ENCODE measurements around the gene SYVN1. TPM values are rescaled to one million over a fixed set of nuclear protein-coding genes. Genes with fewer than 3 reads are reported as not detected.
"Not testable (repeated sequence)": the region's sequence is repeated elsewhere in the genome, so short reads cannot be mapped to it uniquely, and the experiment has no call there.

SYVN1 gene
- total RNA-seq = 10 to 100 TPM; 27.5 to 29.3 TPM

- peak within 1 kb of the TSS; percentile 98 for H3K4me3 Mint-ChIP-seq
- peak within 1 kb of the TSS; percentile 99 for H3K27ac Mint-ChIP-seq
- H3K27me3 Mint-ChIP-seq = no peaks in the 10 kb centered on the region
- H3K4me1 Mint-ChIP-seq = peaks cover 24% of the 10 kb centered on the region
- peak; percentile 92 for DNase-seq
- peaks cover 6% of the 10 kb centered on the region for H3K36me3 Mint-ChIP-seq
- H3K9me3 Mint-ChIP-seq = no peaks in the 10 kb centered on the region
Measured at GRCh38 chr11:65134240-65134951, at the start of gene SYVN1. Gene SYVN1 (minus strand): TSS chr11:65134519. CDS start chr11:65133601, 918 bp downstream.

- Mint-ChIP-seq H3K27ac (no peak overlapping the region), H3K4me1 (peaks cover 10% of the 10 kb centered on the region), H3K36me3 (no peaks in the 10 kb centered on the region), H3K4me3 (peak overlapping the region; percentile 91), H3K9me3 (no peaks in the 10 kb centered on the region), H3K27me3 (no peaks in the 10 kb centered on the region)
- no peak for DNase-seq
Measured at GRCh38 chr11:65183201-65183891, 49.0 kb upstream of the SYVN1 start.

- no peak for DNase-seq
- peak overlapping the region; percentile 91 for H3K4me3 Mint-ChIP-seq
- peaks cover 10% of the 10 kb centered on the region for H3K4me1 Mint-ChIP-seq
- H3K27me3 Mint-ChIP-seq = no peaks in the 10 kb centered on the region
- H3K27ac Mint-ChIP-seq = peak overlapping the region; percentile 74
- no peaks in the 10 kb centered on the region for H3K36me3 Mint-ChIP-seq
- H3K9me3 Mint-ChIP-seq = no peaks in the 10 kb centered on the region
Measured at GRCh38 chr11:65182258-65183170, 48.2 kb upstream of the SYVN1 start.

GRCh38 chr11:65181569-65182257 lies 47.4 kb upstream of the SYVN1 start, which contains the start of gene CAPN1:
Gene CAPN1 (plus strand): TSS chr11:65181928. CDS start chr11:65182702, 774 bp downstream.
- H3K4me3 Mint-ChIP-seq = peak within 1 kb of the TSS; percentile 91
- no peaks in the 10 kb centered on the region for H3K27me3 Mint-ChIP-seq
- H3K4me1 Mint-ChIP-seq = peaks cover 10% of the 10 kb centered on the region
- H3K9me3 Mint-ChIP-seq = no peaks in the 10 kb centered on the region
- H3K27ac Mint-ChIP-seq = peak within 1 kb of the TSS; percentile 81
- H3K36me3 Mint-ChIP-seq = no peaks in the 10 kb centered on the region
- DNase-seq = peak; percentile 70

GRCh38 chr11:65180877-65181568 lies 46.7 kb upstream of the SYVN1 start:
- Mint-ChIP-seq H3K36me3 (no peaks in the 10 kb centered on the region), H3K27me3 (no peaks in the 10 kb centered on the region), H3K4me1 (peaks cover 10% of the 10 kb centered on the region), H3K4me3 (peak overlapping the region; percentile 84), H3K27ac (peak overlapping the region; percentile 39), H3K9me3 (no peaks in the 10 kb centered on the region)
- DNase-seq = peak; percentile 74

- not testable (repeated sequence) for H3K27me3 Mint-ChIP-seq, H3K9me3 Mint-ChIP-seq, H3K27ac Mint-ChIP-seq, H3K4me1 Mint-ChIP-seq, H3K4me3 Mint-ChIP-seq, H3K36me3 Mint-ChIP-seq, DNase-seq
Measured at GRCh38 chr11:65174571-65175010, 40.3 kb upstream of the SYVN1 start.

- no peak overlapping the region for H3K27ac Mint-ChIP-seq
- H3K9me3 Mint-ChIP-seq = no peaks in the 10 kb centered on the region
- H3K4me1 Mint-ChIP-seq = peaks cover 4% of the 10 kb centered on the region
- no peak overlapping the region for H3K4me3 Mint-ChIP-seq
- DNase-seq = no peak
- no peaks in the 10 kb centered on the region for H3K36me3 Mint-ChIP-seq
- no peaks in the 10 kb centered on the region for H3K27me3 Mint-ChIP-seq
Measured at GRCh38 chr11:65172600-65172999, 38.3 kb upstream of the SYVN1 start.

GRCh38 chr11:65170058-65170534 lies 35.8 kb upstream of the SYVN1 start, which contains the start of gene SPDYC:
Gene SPDYC (plus strand): TSS chr11:65170233. CDS start chr11:65171358, 1,125 bp downstream.
- peak within 1 kb of the TSS; percentile 2 for H3K27ac Mint-ChIP-seq
- H3K9me3 Mint-ChIP-seq = no peaks in the 10 kb centered on the region
- peaks cover 4% of the 10 kb centered on the region for H3K4me1 Mint-ChIP-seq
- no peak for DNase-seq
- H3K36me3 Mint-ChIP-seq = no peaks in the 10 kb centered on the region
- no peaks in the 10 kb centered on the region for H3K27me3 Mint-ChIP-seq
- no peak within 1 kb of the TSS for H3K4me3 Mint-ChIP-seq

- H3K27me3 Mint-ChIP-seq = no peaks in the 10 kb centered on the region
- no peak overlapping the region for H3K4me3 Mint-ChIP-seq
- H3K4me1 Mint-ChIP-seq = peaks cover 4% of the 10 kb centered on the region
- no peaks in the 10 kb centered on the region for H3K36me3 Mint-ChIP-seq
- H3K27ac Mint-ChIP-seq = peak overlapping the region; percentile 2
- H3K9me3 Mint-ChIP-seq = no peaks in the 10 kb centered on the region
- no peak for DNase-seq
Measured at GRCh38 chr11:65169164-65169641, 34.9 kb upstream of the SYVN1 start.

- Mint-ChIP-seq H3K4me3 (no peak overlapping the region), H3K27ac (no peak overlapping the region), H3K9me3 (no peaks in the 10 kb centered on the region), H3K27me3 (no peaks in the 10 kb centered on the region), H3K36me3 (no peaks in the 10 kb centered on the region), H3K4me1 (peaks cover 4% of the 10 kb centered on the region)
- DNase-seq = no peak
Measured at GRCh38 chr11:65167656-65168055, 33.3 kb upstream of the SYVN1 start.

GRCh38 chr11:65166893-65167292 lies 32.6 kb upstream of the SYVN1 start:
- Mint-ChIP-seq H3K36me3 (no peaks in the 10 kb centered on the region), H3K27ac (no peak overlapping the region), H3K9me3 (no peaks in the 10 kb centered on the region), H3K4me3 (no peak overlapping the region), H3K27me3 (no peaks in the 10 kb centered on the region), H3K4me1 (peaks cover 4% of the 10 kb centered on the region)
- DNase-seq = no peak

GRCh38 chr11:65165410-65166317 lies 31.3 kb upstream of the SYVN1 start:
- Mint-ChIP-seq H3K27ac (no peak overlapping the region), H3K4me1 (peaks cover 4% of the 10 kb centered on the region), H3K27me3 (no peaks in the 10 kb centered on the region)

GRCh38 chr11:65163684-65164083 lies 29.4 kb upstream of the SYVN1 start:
- no peak for DNase-seq
- Mint-ChIP-seq H3K27ac (no peak overlapping the region), H3K36me3 (no peaks in the 10 kb centered on the region), H3K27me3 (no peaks in the 10 kb centered on the region), H3K4me1 (no peaks in the 10 kb centered on the region), H3K9me3 (no peaks in the 10 kb centered on the region), H3K4me3 (no peak overlapping the region)

More at GRCh38 chr11:65165410-65166317, 31.3 kb upstream of the SYVN1 start:
- no peaks in the 10 kb centered on the region for H3K9me3 Mint-ChIP-seq
- no peaks in the 10 kb centered on the region for H3K36me3 Mint-ChIP-seq
- DNase-seq = no peak
- H3K4me3 Mint-ChIP-seq = no peak overlapping the region

All from activated naive CD8-positive, alpha-beta T cell treated with anti-CD3 and anti-CD28 coated beads for 36 hours (primary cell).